ENCODE results near the gene TBC1D24. TPM values are rescaled to one million over a fixed set of nuclear protein-coding genes. Genes with fewer than 3 reads are reported as not detected.

TBC1D24 gene
- total RNA-seq, 1 donor from 2014 or later, result 43.7 TPM

- H3K27me3 ChIP-seq, result peaks cover 11% of the 10 kb centered on the region
- ATAC-seq (no peak), DNase-seq (no peak)
- H3K36me3 ChIP-seq, result no peaks in the 10 kb centered on the region
- no peaks in the 10 kb centered on the region for H3K9me3 ChIP-seq
- intact Hi-C loops (cut with DNase I), result no loop called here
- H3K27ac ChIP-seq, result no peak overlapping the region
- H3K4me3 ChIP-seq, result no peak overlapping the region
- no peak for TF ChIP-seq CTCF (IDR thresholded peaks at IDR 0.05)
- peaks cover 21% of the 10 kb centered on the region for H3K4me1 ChIP-seq
Measured at GRCh38 chr16:2464333-2464732, 10.6 kb upstream of the TBC1D24 start.

DNA sequence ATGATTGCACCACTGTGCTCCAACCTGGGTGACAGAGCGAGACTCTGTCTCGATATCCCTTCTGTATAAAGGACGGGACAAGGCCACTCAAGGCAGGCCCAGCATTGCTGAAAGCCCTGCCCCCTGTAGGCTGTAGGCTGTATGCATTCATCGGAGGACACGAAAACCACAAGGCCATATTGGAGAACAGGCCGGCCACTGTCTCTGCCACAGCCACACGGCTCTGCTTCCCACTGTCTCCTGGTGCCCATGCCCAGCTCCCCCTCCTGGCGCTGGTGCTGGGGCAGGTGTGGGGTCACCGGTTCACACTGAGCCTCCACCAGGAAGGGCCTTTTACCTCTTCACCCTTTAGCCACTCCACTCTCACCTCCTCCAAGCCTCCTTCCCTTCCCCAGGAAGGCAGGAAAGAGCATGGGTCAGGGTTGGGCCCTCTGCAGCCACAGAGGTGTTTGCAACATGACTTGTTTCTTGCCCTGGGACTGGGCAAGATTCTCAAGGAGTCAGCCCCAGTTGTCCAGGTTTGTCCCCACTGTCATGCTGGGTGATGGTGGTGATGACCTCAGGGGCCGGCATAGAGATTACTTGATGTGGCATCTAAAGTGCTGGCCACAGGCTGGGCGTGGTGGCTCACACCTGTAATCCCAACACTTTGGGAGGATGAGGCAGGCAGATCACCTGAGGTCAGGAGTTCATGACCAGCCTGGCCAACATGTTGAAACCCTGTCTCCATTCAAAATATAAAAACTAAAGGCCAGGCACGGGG, 9.1 kb upstream of the TBC1D24 start:
- Histone ChIP-seq H3K27me3 (peaks cover 24% of the 10 kb centered on the region), H3K4me3 (no peak overlapping the region), H3K27ac (no peak overlapping the region), H3K36me3 (no peaks in the 10 kb centered on the region), H3K4me1 (peaks cover 21% of the 10 kb centered on the region), H3K9me3 (no peaks in the 10 kb centered on the region)
- intact Hi-C loops (cut with DNase I), result no loop called here
- TF ChIP-seq CTCF (IDR thresholded peaks at IDR 0.05), result peak; percentile 13
- ATAC-seq (no peak), DNase-seq (no peak)

- Histone ChIP-seq H3K27me3 (peaks cover 32% of the 10 kb centered on the region), H3K27ac (no peak overlapping the region), H3K4me1 (peaks cover 32% of the 10 kb centered on the region), H3K4me3 (peak overlapping the region; percentile 42), H3K36me3 (no peaks in the 10 kb centered on the region), H3K9me3 (no peaks in the 10 kb centered on the region)
- ATAC-seq, result no peak
- TF ChIP-seq CTCF (IDR thresholded peaks at IDR 0.05), result no peak
- intact Hi-C loops (cut with DNase I), result no loop called here
- no peak for DNase-seq
Measured at GRCh38 chr16:2466667-2467527, 8.0 kb upstream of the TBC1D24 start.

DNA sequence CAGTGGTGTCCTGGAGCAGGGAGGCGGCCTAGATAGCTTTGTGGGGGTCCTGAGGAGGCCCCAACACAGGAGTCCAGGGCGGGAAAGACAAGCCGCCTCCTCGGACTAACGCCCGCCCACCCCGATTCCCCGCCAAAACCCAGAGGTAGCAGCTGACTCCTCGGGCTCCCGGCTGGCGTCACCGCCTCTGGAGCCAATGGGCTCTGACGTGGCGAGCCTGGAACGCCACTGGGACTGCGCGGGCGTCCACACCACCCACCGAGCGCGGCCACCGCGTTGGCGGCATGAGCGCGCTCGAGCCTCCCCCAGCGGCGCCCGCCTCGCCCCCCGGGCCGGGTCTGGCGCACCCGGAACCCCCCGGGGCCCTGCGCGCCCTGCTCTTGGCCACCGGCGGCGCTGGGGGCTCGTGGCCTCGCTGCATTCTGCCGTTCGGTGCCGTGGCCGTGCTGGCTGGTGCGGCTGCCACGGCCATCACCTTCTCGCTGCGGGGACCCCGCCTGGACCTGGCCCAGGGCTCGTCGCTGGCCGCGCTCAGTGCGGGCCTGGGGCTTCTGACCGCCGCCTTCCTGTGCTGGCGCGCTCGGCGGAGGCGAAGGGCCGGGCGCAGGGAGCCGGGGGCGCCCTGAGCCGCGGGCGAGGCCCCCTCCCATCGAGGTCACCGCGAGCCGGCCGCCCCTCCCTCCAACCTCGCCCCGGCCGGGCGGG, 7.2 kb upstream of the TBC1D24 start:
- ATAC-seq (peak; percentile 68), DNase-seq (peak; percentile 83)
- H3K4me1 ChIP-seq, result peaks cover 33% of the 10 kb centered on the region
- peak overlapping the region; percentile 42 for H3K4me3 ChIP-seq
- no peak overlapping the region for H3K27ac ChIP-seq
- peaks cover 40% of the 10 kb centered on the region for H3K27me3 ChIP-seq
- intact Hi-C loops (cut with DNase I), result no loop called here
- no peak for TF ChIP-seq CTCF (IDR thresholded peaks at IDR 0.05)
- no peaks in the 10 kb centered on the region for H3K9me3 ChIP-seq
- H3K36me3 ChIP-seq, result no peaks in the 10 kb centered on the region

GRCh38 chr16:2468233-2468724, 6.6 kb upstream of the TBC1D24 start:
- Histone ChIP-seq H3K36me3 (no peaks in the 10 kb centered on the region), H3K4me3 (peak overlapping the region; percentile 42), H3K27me3 (peaks cover 45% of the 10 kb centered on the region), H3K27ac (no peak overlapping the region), H3K9me3 (no peaks in the 10 kb centered on the region), H3K4me1 (peaks cover 34% of the 10 kb centered on the region)
- TF ChIP-seq CTCF (IDR thresholded peaks at IDR 0.05), result no peak
- peak; percentile 1 for ATAC-seq
- intact Hi-C loops (cut with DNase I), result no loop called here
- no peak for DNase-seq

Data from upper lobe of right lung (tissue), 1 donor.